Spleen (tissue), 11 donors: ENCODE data around the gene PHF3. TPM values are rescaled to one million over a fixed set of nuclear protein-coding genes. Genes with fewer than 3 reads are reported as not detected.

ENCODE experiments used
- DNase-seq: peaks from one replicate; pipeline ENCODE4 v3.0.0-alpha.2; 2020
- H3K27ac ChIP-seq, 8 donors: fragments of 200-600 bp; sonication (generic) in 7 of 8; 1 replicate in 4 of 8; 2 replicates in 4 of 8; pipeline versions ENCODE4 v1.5.0 to v1.8.0; 2016 to 2021; ENCODE audit warnings: inconsistent platforms in 4 of 8, mild to moderate bottlenecking in 4 of 8, moderate library complexity in 1 of 8
- H3K27me3 ChIP-seq, 7 donors: fragments of 200-600 bp; sonication (generic) in 6 of 7; replicated peaks in 1 of 7; 1 replicate in 4 of 7; 2 replicates in 3 of 7; pipeline versions ENCODE4 v1.5.0 to v1.8.0; 2016 to 2021; ENCODE audit warnings: inconsistent platforms in 3 of 7, mild to moderate bottlenecking in 1 of 7
- H3K36me3 ChIP-seq, 6 donors: fragments of 200-600 bp; sonication (generic) in 5 of 6; 1 replicate in 4 of 6; 2 replicates in 2 of 6; pipeline versions ENCODE4 v1.5.0 to v1.8.0; 2016 to 2021; ENCODE audit warnings: inconsistent platforms in 2 of 6
- H3K4me1 ChIP-seq, 6 donors: fragments of 200-600 bp; sonication (generic) in 5 of 6; 1 replicate in 3 of 6; 2 replicates in 3 of 6; pipeline versions ENCODE4 v1.5.0 to v1.8.0; 2016 to 2021; ENCODE audit warnings: inconsistent platforms in 3 of 6
- H3K4me3 ChIP-seq, 8 donors: fragments of 200-600 bp; sonication (generic) in 7 of 8; 1 replicate in 4 of 8; 2 replicates in 4 of 8; pipeline versions ENCODE4 v1.5.0 to v1.8.0; 2016 to 2021; ENCODE audit warnings: inconsistent platforms in 4 of 8, mild to moderate bottlenecking in 4 of 8, moderate library complexity in 2 of 8
- H3K9me3 ChIP-seq, 8 donors: fragments of 200-600 bp; sonication (generic) in 7 of 8; 1 replicate in 4 of 8; 2 replicates in 4 of 8; pipeline versions ENCODE4 v1.5.0 to v1.8.0; 2016 to 2021; ENCODE audit warnings: inconsistent platforms in 4 of 8
- CTCF ChIP-seq, 11 experiments: fragments of 200-600 bp in 7 of 11; fragments of 450-650 bp in 4 of 11; sonication (generic) in 4 of 11; IDR thresholded peaks in 8 of 11; conservative IDR thresholded peaks in 3 of 11; 1 replicate in 7 of 11; 2 replicates in 4 of 11; pipeline versions ENCODE4 v1.4.0 to v1.8.0; 2016 to 2021; ENCODE audit warnings: antibody characterized with exemption in 11 of 11, inconsistent platforms in 4 of 11, mild to moderate bottlenecking in 1 of 11
- POLR2A ChIP-seq, 3 donors: fragments of 450-650 bp; IDR thresholded peaks; one replicate each; pipeline ENCODE4 v1.5.1; 2017; ENCODE audit warnings: antibody characterized with exemption in 3 of 3, mild to moderate bottlenecking in 1 of 3
- POLR2AphosphoS5 ChIP-seq, 3 donors: sonication (generic); formaldehyde crosslinking; IDR thresholded peaks; one replicate each; pipeline ENCODE4 v1.5.1; 2017; ENCODE audit warnings: antibody characterized with exemption in 3 of 3
- WGBS, 5 donors: extraction: QIAGEN DNeasy Blood & Tissue Kit in 3 of 5; methylation state at CpG; one replicate each; pipeline versions ENCODE4 v1.1.5 to v1.1.7; 2013 to 2018; 5-methylcytosine and 5-hydroxymethylcytosine counted together
- intact Hi-C: fragments of 100-400 bp; cut with DNase I; formaldehyde crosslinking; loops from one replicate; pipeline ENCODE4 v1.15.0; 2023; ENCODE audit warnings: low total_unique reads
- polyA plus RNA-seq, 3 donors: library from polyadenylated mRNA; stranded (reverse); fragments of 200-250 nt; gene quantifications; one replicate each; pipeline ENCODE4 v1.2.1, GENCODE V29; 2013
- total RNA-seq, 7 donors: library from RNA; depleted of rRNA in 3 of 7; stranded (reverse); fragments of >200 nt in 3 of 7; fragmentation: NEBNext Ultra II Directional in 4 of 7; extraction: Animal tissue kit (Norgen Biotek cat#: 25700) in 4 of 7; gene quantifications; one replicate each; pipeline versions ENCODE4 v1.1.0 to v1.2.1, GENCODE V29; 2016 to 2021
- donor health status: healthy with polysubstance abuse.
- donor health status: DM: no; HTN: no; CAD: no; lungs with moderate emphysema.
- donor health status: DM: no; HTN: no; CAD: no.
- donor health status: Bipolar disorder and iron deficiency.
- donor health status: healthy.
- donor health status: DM: no; HTN: no; CAD: no.
- donor health status: DM: yes; HTN: yes; CAD: no.

Gene PHF3
- total and polyA plus RNA-seq, 10 donors, result 7.5 to 111 (median 71.8) TPM

DNA sequence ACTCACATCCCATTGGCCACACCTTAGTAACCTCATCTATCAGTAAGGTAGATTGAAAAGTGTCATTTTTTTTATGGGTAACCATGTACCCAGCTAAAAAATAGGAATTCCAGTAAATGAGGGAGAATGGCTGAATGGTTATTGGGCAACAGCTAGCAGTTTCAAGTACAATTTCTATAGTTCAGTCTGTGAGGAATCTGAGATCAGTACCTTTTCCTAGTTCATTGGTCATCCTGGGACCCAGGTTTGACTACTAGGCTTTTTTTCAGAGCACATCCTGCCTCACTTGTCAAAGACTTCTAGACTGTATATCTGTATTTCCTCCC lies 28.3 kb downstream of the PHF3 start:
- Histone ChIP-seq H3K27ac (peak overlapping the region in 1 of 8 donors; percentile 28), H3K36me3 (peaks cover 0 to 3% (median 0%) of the 10 kb centered on the region in 6 donors), H3K27me3 (no peaks in the 10 kb centered on the region), H3K4me1 (peaks cover 15 to 97% (median 72%) of the 10 kb centered on the region in 6 donors), H3K9me3 (no peaks in the 10 kb centered on the region), H3K4me3 (no peak overlapping the region)
- no peak for TF ChIP-seq POLR2A (IDR thresholded peaks at IDR 0.05)
- TF ChIP-seq CTCF (IDR thresholded peaks at IDR 0.05 in 8 of 11, conservative IDR thresholded peaks at IDR 0.05 in 3 of 11), result no peak
- no peak for TF ChIP-seq POLR2AphosphoS5 (IDR thresholded peaks at IDR 0.05)
- intact Hi-C loops, result no loop called here
- DNase-seq, result no peak

DNA sequence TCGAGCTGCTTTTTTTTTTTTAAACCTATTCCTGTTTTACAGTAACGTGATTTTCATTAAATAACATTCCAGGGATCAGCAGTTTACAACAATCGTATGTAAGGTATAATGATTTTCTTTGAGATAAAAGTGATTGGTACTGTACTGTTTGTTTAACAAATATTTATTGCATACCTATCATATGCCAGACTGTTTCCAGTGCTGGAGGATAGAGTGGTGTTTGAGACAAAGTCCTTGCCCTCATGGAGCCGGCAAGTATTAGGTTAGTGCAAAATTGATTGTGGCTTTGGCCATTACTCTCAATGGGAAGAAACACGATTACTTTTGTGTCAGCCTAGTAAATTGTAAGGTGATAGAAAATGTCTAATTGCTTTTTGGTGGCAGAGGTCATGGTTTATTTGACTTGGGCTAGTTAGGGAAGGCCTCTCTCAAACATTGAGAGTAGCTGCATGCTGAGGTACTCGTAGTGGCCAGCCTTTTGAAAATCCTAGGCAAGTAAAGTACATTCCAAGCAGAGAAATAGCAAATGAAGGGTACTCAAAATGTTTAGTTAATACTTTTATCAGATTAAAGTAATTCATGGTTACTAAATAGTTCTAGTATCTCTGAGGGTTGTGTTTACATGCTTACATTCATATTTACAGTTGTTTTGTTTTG lies 35.6 kb downstream of the PHF3 start:
- Histone ChIP-seq H3K4me1 (peaks cover 0 to 99% (median 44%) of the 10 kb centered on the region in 6 donors), H3K9me3 (no peaks in the 10 kb centered on the region), H3K36me3 (peaks cover 0 to 16% (median 0%) of the 10 kb centered on the region in 6 donors), H3K4me3 (no peak overlapping the region), H3K27ac (no peak overlapping the region), H3K27me3 (no peaks in the 10 kb centered on the region)
- WGBS, 5 donors, result 72 to 92% (median 84%) methylated on average over 6 of the region's 6 CpGs
- TF ChIP-seq CTCF (IDR thresholded peaks at IDR 0.05 in 8 of 11, conservative IDR thresholded peaks at IDR 0.05 in 3 of 11) (no peak), POLR2A (IDR thresholded peaks at IDR 0.05) (no peak), POLR2AphosphoS5 (IDR thresholded peaks at IDR 0.05) (no peak)
- intact Hi-C loops, result no loop called here
- no peak for DNase-seq

DNA sequence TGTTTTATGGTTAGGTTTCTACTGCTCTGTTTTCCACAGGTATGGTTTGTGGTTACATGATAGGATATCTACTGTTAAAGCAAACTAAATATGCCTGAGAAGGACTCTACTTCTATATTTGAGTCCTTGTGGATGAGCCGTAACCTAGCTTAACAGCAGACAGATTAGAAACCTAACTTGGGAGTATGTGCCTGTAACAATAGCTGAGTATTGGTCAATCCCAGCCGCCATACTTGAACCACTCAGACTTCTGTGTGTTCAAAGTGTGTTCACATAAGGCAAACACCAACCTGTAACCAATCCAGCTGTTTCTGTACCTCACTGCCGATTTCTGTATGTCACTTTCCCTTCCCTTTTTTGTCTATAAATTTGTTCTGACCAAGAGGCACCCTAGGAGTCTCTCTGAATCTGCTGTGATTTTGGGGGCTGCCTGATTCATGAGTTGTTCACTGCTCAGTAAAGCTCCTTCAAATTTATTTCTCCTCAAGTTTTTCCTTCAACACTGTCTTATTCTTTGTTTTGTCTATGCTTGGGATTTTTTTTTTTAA lies 37.1 kb downstream of the PHF3 start:
- Histone ChIP-seq H3K4me1 (peaks cover 0 to 100% (median 52%) of the 10 kb centered on the region in 6 donors), H3K9me3 (no peaks in the 10 kb centered on the region), H3K36me3 (peaks cover 0 to 13% (median 0%) of the 10 kb centered on the region in 6 donors), H3K4me3 (no peak overlapping the region), H3K27ac (no peak overlapping the region), H3K27me3 (no peaks in the 10 kb centered on the region)
- TF ChIP-seq CTCF (IDR thresholded peaks at IDR 0.05 in 8 of 11, conservative IDR thresholded peaks at IDR 0.05 in 3 of 11) (no peak), POLR2A (IDR thresholded peaks at IDR 0.05) (no peak), POLR2AphosphoS5 (IDR thresholded peaks at IDR 0.05) (no peak)
- no peak for DNase-seq
- intact Hi-C loops, result no loop called here
- WGBS, 5 donors, result 77 to 89% (median 85%) methylated on average over 3 of the region's 3 CpGs

- Histone ChIP-seq H3K4me1 (peaks cover 0 to 100% (median 49%) of the 10 kb centered on the region in 6 donors), H3K4me3 (no peak overlapping the region), H3K27ac (no peak overlapping the region), H3K27me3 (no peaks in the 10 kb centered on the region), H3K9me3 (no peaks in the 10 kb centered on the region), H3K36me3 (peaks cover 0 to 13% (median 0%) of the 10 kb centered on the region in 6 donors)
- DNase-seq, result no peak
- TF ChIP-seq POLR2A (IDR thresholded peaks at IDR 0.05) (no peak), POLR2AphosphoS5 (IDR thresholded peaks at IDR 0.05) (no peak), CTCF (IDR thresholded peaks at IDR 0.05 in 8 of 11, conservative IDR thresholded peaks at IDR 0.05 in 3 of 11) (no peak)
- 94 to 97% (median 97%) methylated on average over 2 of the region's 2 CpGs for WGBS, 5 donors
- intact Hi-C loops, result no loop called here
Measured at GRCh38 chr6:63673692-63674091, 38.1 kb downstream of the PHF3 start.
